K562 (cell line): Measurements from ENCODE around the gene KLK14. TPM values are rescaled to one million over a fixed set of nuclear protein-coding genes. Genes with fewer than 3 reads are reported as not detected.

Experiments
- ATF4 ChIP-seq: fragments of 450-650 bp; formaldehyde crosslinking; IDR thresholded peaks from 2 replicates; pipeline ENCODE4 v1.4.0; 2022; ENCODE audit warnings: mild to moderate bottlenecking, moderate library complexity
- EP400 ChIP-seq: fragments of 450-650 bp; IDR thresholded peaks from 2 replicates; pipeline ENCODE4 v1.6.1; 2017; ENCODE audit warnings: antibody characterized with exemption, mild to moderate bottlenecking, moderate library complexity
- HMGN3 ChIP-seq: IDR thresholded peaks from 2 replicates; pipeline ENCODE4 v1.6.1; 2011; ENCODE audit warnings: borderline replicate concordance, low read depth, mild to moderate bottlenecking, mixed read lengths, low read length; ENCODE audit not compliant: insufficient read length; ENCODE audit errors: extremely low read depth
- KLF13 ChIP-seq: fragments of 450-650 bp; IDR thresholded peaks from 2 replicates; pipeline ENCODE4 v1.6.1; 2016; ENCODE audit warnings: missing genetic modification characterization, low read depth, mild to moderate bottlenecking, missing compliant biosample characterization, moderate library complexity, borderline replicate concordance
- MAZ ChIP-seq, 2 experiments: fragments of 450-650 bp in 1 of 2; sonication (generic) in 1 of 2; formaldehyde crosslinking; IDR thresholded peaks in 1 of 2; conservative IDR thresholded peaks in 1 of 2; 2 replicates each; pipeline versions ENCODE4 v1.4.0 to v1.5.0; 2020; ENCODE audit warnings: mild to moderate bottlenecking in 1 of 2, missing genetic modification reagents in 1 of 2
- NEUROD1 ChIP-seq: fragments of 150-350 bp; IDR thresholded peaks from 2 replicates; pipeline ENCODE4 v1.6.1; 2014; ENCODE audit warnings: borderline replicate concordance, low read length, low read depth; ENCODE audit not compliant: partially characterized antibody
- PHB2 ChIP-seq: fragments of 450-650 bp; IDR thresholded peaks from 2 replicates; pipeline ENCODE4 v1.6.1; 2017; ENCODE audit warnings: low read depth
- ZNF175 ChIP-seq: fragments of 200-800 bp; sonication (Bioruptor generic); IDR thresholded peaks from 2 replicates; pipeline ENCODE4 v1.6.1; 2016; ENCODE audit warnings: low read depth, mild to moderate bottlenecking, missing genetic modification characterization, missing compliant biosample characterization
- polyA plus RNA-seq, 8 experiments: library from polyadenylated mRNA; depleted of rRNA in 4 of 8; stranded (reverse) in 5 of 8; unstranded in 3 of 8; fragments of >200 nt; fragmentation: Nextera tagmentation in 2 of 8; fragmentation: Illumina TruSeq in 1 of 8; extraction: Ambion mirVana in 2 of 8; extraction: Trizol in 1 of 8; gene quantifications; 2 replicates each; pipeline versions ENCODE4 v1.2.1 to v1.2.3, GENCODE V29; 2011 to 2014; ENCODE audit warnings: inconsistent platforms in 1 of 8, missing spikeins in 1 of 8
- total RNA-seq, 7 experiments: library from RNA; depleted of rRNA in 6 of 7; stranded (reverse); fragments of >200 nt in 6 of 7; fragmentation: Illumina TruSeq in 2 of 7; extraction: Trizol in 2 of 7; gene quantifications; 2 replicates each; pipeline versions ENCODE4 v1.2.1 to v1.2.3, GENCODE V29; 2011 to 2021; ENCODE audit warnings: low replicate concordance in 1 of 7
- TF ChIP-seq, protein P1 (sequence below), 2 experiments: IDR thresholded peaks; 2 replicates each; pipeline ENCODE4 v1.6.1; 2011; ENCODE audit warnings: borderline replicate concordance in 1 of 2, control low read depth in 1 of 2, low read depth in 1 of 2, low read length in 1 of 2, mild to moderate bottlenecking in 1 of 2, mixed read lengths in 1 of 2, moderate library complexity in 1 of 2; ENCODE audit not compliant: insufficient read depth in 1 of 2, insufficient read length in 1 of 2, poor library complexity in 1 of 2, severe bottlenecking in 1 of 2; ENCODE audit errors: extremely low read depth in 1 of 2

KLK14 gene
- total and polyA plus RNA-seq, 9 of the 15 experiments (the other 6 are each of a cell fraction or from before 2014, with no cell fraction given): not detected

DNA sequence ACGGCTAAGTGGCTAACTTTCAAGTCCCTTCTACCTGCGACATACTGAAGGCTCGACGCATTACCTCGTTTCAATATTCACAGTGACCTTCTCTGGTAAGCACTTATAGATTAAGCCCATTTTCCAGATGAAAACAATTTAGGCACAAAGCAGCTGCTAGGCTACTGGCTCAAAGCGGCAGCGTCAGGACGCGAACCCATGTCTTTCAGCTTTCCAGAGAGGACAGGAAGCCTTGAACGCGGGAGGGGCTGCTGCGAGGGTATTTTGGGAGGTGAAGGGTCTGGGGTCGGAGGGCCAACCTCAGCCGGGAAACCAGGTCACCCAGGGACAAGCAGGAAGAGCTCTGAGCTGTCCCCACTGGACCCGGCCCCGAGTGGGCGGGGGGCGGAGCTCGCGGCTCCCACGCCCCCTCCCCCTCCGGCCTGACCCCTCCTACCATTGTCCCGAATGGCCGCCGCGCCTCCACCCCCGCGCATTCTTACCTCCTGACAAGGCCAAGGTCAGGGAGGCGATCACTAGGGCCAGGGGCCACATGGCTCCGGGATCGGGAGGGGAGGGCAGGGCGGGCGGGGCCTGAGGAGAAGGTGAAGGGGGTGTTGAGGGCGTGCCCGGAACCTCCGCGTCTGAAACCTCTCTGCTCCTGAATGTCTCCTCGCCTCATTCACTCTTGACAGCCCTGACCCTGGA, 18.0 kb downstream of the KLK14 start, which contains the start of gene KLK13 (continued):
- TF ChIP-seq, protein P1, sequence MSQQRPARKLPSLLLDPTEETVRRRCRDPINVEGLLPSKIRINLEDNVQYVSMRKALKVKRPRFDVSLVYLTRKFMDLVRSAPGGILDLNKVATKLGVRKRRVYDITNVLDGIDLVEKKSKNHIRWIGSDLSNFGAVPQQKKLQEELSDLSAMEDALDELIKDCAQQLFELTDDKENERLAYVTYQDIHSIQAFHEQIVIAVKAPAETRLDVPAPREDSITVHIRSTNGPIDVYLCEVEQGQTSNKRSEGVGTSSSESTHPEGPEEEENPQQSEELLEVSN (IDR thresholded peaks at IDR 0.05; ENCODE audit: borderline replicate concordance in 1 of 2, extremely low read depth in 1 of 2, insufficient read depth in 1 of 2, insufficient read length in 1 of 2, low read depth in 1 of 2, low read length in 1 of 2, poor library complexity in 1 of 2, severe bottlenecking in 1 of 2): peak in 1 of 2 experiments; percentile 43
- TF ChIP-seq ZNF175 (CRISPR knock-in tag) (no peak), KLF13 (tag) (peak; percentile 56; the same call in 1 of the 2 replicates), EP400 (peak; percentile 34; the same call in 1 of the 2 replicates), ATF4 (no peak), MAZ (CRISPR knock-in tag; conservative IDR thresholded peaks at IDR 0.05 in 1 of 2, IDR thresholded peaks at IDR 0.05 in 1 of 2) (peak; percentile 67 to 83), PHB2 (no peak), HMGN3 (peak; percentile 48), NEUROD1 (peak; percentile 53)
- TF ChIP-seq, all 486 proteins: peak for 58
